Esophagus (tissue), 2 donors: ENCODE data around the gene DAD1. TPM values are rescaled to one million over a fixed set of nuclear protein-coding genes. Genes with fewer than 3 reads are reported as not detected.
A peak's percentile ranks its signal among the peaks of the same experiment; 100 is the strongest.
"Not testable (repeated sequence)": the region's sequence is repeated elsewhere in the genome, so short reads cannot be mapped to it uniquely, and the experiment has no call there.

ENCODE experiments used
- H3K27ac ChIP-seq, 2 donors: one replicate each; pipeline ENCODE4 v1.5.1; 2013; ENCODE audit warnings: low read depth in 2 of 2, mild to moderate bottlenecking in 2 of 2, inconsistent platforms in 1 of 2, low read length in 1 of 2, moderate library complexity in 1 of 2
- H3K27me3 ChIP-seq, 2 donors: one replicate each; pipeline ENCODE4 v1.6.1; 2013; ENCODE audit warnings: low read length in 2 of 2, control low read depth in 1 of 2, mild to moderate bottlenecking in 1 of 2; ENCODE audit not compliant: insufficient read depth in 2 of 2, control insufficient read depth in 1 of 2
- H3K36me3 ChIP-seq, 2 donors: one replicate each; pipeline ENCODE4 v1.6.1; 2013; ENCODE audit warnings: low read length in 1 of 2; ENCODE audit not compliant: control insufficient read depth in 2 of 2, insufficient read depth in 2 of 2
- H3K4me1 ChIP-seq, 2 donors: one replicate each; pipeline ENCODE4 v1.6.1; 2013; ENCODE audit warnings: low read length in 1 of 2; ENCODE audit not compliant: control insufficient read depth in 2 of 2, insufficient read depth in 2 of 2
- H3K4me3 ChIP-seq, 2 donors: one replicate each; pipeline ENCODE4 v1.5.1; 2013; ENCODE audit warnings: low read length in 2 of 2, mild to moderate bottlenecking in 2 of 2, low read depth in 1 of 2, moderate library complexity in 1 of 2
- H3K9me3 ChIP-seq, 2 donors: one replicate each; pipeline ENCODE4 v1.6.1; 2013; ENCODE audit warnings: mild to moderate bottlenecking in 2 of 2, low read depth in 1 of 2, low read length in 1 of 2, moderate library complexity in 1 of 2; ENCODE audit not compliant: control insufficient read depth in 2 of 2, insufficient read depth in 1 of 2
- WGBS, 2 donors: extraction: QIAGEN DNeasy Blood & Tissue Kit; methylation state at CpG; one replicate each; pipeline ENCODE4 v1.1.7; 2013; 5-methylcytosine and 5-hydroxymethylcytosine counted together
- polyA plus RNA-seq, 2 donors: library from polyadenylated mRNA; stranded (reverse); fragments of 200-250 nt; gene quantifications; one replicate each; pipeline ENCODE4 v1.2.3, GENCODE V29; 2013
- donor health status: healthy with polysubstance abuse.
- donor health status: Bipolar disorder and iron deficiency.

Gene DAD1
- polyA plus RNA-seq, 2 donors, result 77.9 to 243 TPM

DNA sequence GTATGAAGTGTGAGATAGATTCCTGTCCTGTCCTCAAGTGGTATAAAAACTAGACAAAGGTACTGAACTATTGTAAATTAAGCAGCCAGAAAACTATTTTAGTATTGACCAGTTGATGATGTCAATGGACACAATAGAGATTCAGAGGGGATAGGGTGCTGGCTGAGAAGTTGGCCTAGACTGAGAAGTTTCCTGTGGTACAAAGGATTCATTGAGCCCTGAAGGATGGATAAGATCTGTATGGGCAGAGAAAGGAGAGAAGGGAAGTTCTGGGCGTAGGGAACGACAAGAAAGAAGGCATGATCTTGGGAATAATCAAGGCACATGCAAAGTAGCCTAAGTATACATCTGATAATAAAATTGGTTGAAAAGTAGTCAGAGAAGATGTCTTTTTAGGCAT, 44.6 kb downstream of the DAD1 start:
- H3K4me1 ChIP-seq, result peaks cover 0 to 2% of the 10 kb centered on the region in 2 donors
- H3K36me3 ChIP-seq, result no peaks in the 10 kb centered on the region
- 83 to 91% methylated on average over 2 of the region's 2 CpGs for WGBS, 2 donors
- H3K27ac ChIP-seq, result no peak overlapping the region
- H3K4me3 ChIP-seq, result no peak overlapping the region
- H3K9me3 ChIP-seq, result no peaks in the 10 kb centered on the region
- no peaks in the 10 kb centered on the region for H3K27me3 ChIP-seq

- not testable (repeated sequence) for H3K4me3 ChIP-seq, H3K9me3 ChIP-seq, H3K36me3 ChIP-seq, H3K4me1 ChIP-seq, H3K27ac ChIP-seq, H3K27me3 ChIP-seq
- WGBS, 2 donors, result 90 to 91% methylated on average over 13 of the region's 13 CpGs
These were observed 45.3 kb downstream of the DAD1 start for GRCh38 chr14:22543570-22544357.

GRCh38 chr14:22542360-22542759, 46.7 kb downstream of the DAD1 start:
- Histone ChIP-seq H3K4me1 (peaks cover 0 to 3% of the 10 kb centered on the region in 2 donors), H3K36me3 (no peaks in the 10 kb centered on the region), H3K9me3 (no peaks in the 10 kb centered on the region), H3K4me3 (no peak overlapping the region), H3K27me3 (no peaks in the 10 kb centered on the region), H3K27ac (no peak overlapping the region)
- WGBS, 2 donors, result 54 to 71% methylated on average over 2 of the region's 2 CpGs

GRCh38 chr14:22541721-22542120, 47.3 kb downstream of the DAD1 start:
- H3K4me1 ChIP-seq, result peaks cover 0 to 3% of the 10 kb centered on the region in 2 donors
- H3K27ac ChIP-seq, result no peak overlapping the region
- no peaks in the 10 kb centered on the region for H3K27me3 ChIP-seq
- H3K4me3 ChIP-seq, result no peak overlapping the region
- no peaks in the 10 kb centered on the region for H3K9me3 ChIP-seq
- WGBS, 2 donors, result 42 to 59% methylated on average over 5 of the region's 5 CpGs
- H3K36me3 ChIP-seq, result no peaks in the 10 kb centered on the region

DNA sequence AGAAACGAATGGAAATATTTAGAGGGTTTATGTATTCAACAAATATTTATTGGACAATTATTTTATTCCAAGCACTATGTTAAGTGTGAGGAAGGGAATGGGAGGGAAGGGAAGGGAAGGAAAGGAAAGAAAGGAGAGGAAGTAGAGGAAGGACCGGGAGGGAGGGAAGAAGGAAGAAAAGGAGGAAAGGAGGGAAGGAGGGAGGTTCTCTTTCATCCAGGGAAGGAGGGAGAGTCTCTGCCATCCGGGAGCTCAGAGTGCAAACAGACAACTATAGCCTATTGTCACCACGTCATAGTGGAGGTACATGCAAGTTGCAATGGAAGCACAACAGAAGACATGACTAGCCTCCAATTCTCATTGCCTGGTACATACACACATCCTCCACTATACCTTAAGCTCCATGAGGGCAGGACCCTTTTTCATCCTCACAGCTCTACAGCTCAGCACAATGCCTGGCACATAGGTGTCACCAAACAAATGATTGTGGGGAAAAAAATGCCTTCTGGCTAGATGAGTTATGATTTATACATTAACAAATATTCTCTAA, 48.1 kb downstream of the DAD1 start:
- H3K36me3 ChIP-seq, result no peaks in the 10 kb centered on the region
- no peaks in the 10 kb centered on the region for H3K27me3 ChIP-seq
- no peak overlapping the region for H3K27ac ChIP-seq
- H3K4me1 ChIP-seq, result peaks cover 0 to 3% of the 10 kb centered on the region in 2 donors
- no peaks in the 10 kb centered on the region for H3K9me3 ChIP-seq
- no peak overlapping the region for H3K4me3 ChIP-seq
- 74 to 79% methylated on average over 4 of the region's 4 CpGs for WGBS, 2 donors

DNA sequence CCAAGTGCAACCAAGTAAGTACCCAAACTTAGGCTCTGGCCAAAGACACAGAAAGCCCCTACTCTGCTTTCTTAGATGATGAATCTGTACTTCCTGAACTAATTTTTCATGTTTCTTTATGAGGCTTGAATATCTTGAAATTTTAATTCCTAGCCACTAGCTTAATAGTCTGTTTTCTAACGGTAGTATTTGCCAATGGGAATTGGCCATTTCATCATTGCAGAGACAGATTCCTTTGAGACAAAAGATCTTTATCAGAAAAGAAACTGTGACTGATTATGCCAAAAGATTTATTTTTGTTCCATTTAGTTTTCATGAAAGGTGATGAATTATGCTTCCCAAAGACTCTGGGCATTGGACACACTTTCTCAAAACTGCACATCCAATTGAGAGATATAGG, 48.7 kb downstream of the DAD1 start:
- no peaks in the 10 kb centered on the region for H3K27me3 ChIP-seq
- H3K27ac ChIP-seq, result no peak overlapping the region
- no peaks in the 10 kb centered on the region for H3K36me3 ChIP-seq
- peaks cover 0 to 3% of the 10 kb centered on the region in 2 donors for H3K4me1 ChIP-seq
- H3K9me3 ChIP-seq, result no peaks in the 10 kb centered on the region
- no peak overlapping the region for H3K4me3 ChIP-seq
- 21 to 26% methylated on average over 1 of the region's 1 CpG for WGBS, 2 donors

- WGBS, 2 donors, result 76 to 88% methylated on average over 3 of the region's 3 CpGs
- no peaks in the 10 kb centered on the region for H3K36me3 ChIP-seq
- peaks cover 0 to 3% of the 10 kb centered on the region in 2 donors for H3K4me1 ChIP-seq
- no peaks in the 10 kb centered on the region for H3K27me3 ChIP-seq
- no peak overlapping the region for H3K4me3 ChIP-seq
- no peak overlapping the region for H3K27ac ChIP-seq
- no peaks in the 10 kb centered on the region for H3K9me3 ChIP-seq
These were observed 49.2 kb downstream of the DAD1 start for GRCh38 chr14:22539831-22540230.

DNA sequence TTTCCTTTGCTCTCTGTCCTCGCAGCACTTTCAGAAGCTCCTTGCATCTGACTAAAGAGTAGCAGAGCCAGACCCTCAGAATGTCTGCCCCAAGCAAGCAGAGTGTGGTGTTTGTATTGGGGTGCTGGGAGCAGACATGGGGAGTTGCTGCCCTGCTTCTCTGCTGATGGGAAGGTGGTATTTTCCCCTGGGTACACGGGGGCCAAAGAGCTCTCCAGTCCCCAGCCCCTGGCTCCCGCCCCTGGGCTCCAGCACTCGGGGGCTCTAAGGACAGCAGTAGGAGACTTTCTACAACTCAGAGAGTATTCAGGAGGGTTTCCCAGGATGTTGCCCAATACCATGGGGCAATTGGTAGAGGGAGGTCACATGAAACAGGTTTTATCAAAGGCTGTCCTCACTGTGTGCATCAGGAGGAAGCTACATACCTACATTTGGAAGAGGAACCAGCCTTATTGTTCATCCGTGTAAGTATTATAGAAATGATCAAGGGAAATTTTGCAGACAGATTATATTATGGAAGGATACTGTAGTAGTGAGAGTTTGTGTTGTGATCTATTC, 50.3 kb downstream of the DAD1 start:
- H3K36me3 ChIP-seq, result no peaks in the 10 kb centered on the region
- 74 to 85% methylated on average over 5 of the region's 5 CpGs for WGBS, 2 donors
- H3K4me3 ChIP-seq, result no peak overlapping the region
- no peak overlapping the region for H3K27ac ChIP-seq
- H3K27me3 ChIP-seq, result no peaks in the 10 kb centered on the region
- H3K4me1 ChIP-seq, result peaks cover 0 to 3% of the 10 kb centered on the region in 2 donors
- H3K9me3 ChIP-seq, result no peaks in the 10 kb centered on the region

DNA sequence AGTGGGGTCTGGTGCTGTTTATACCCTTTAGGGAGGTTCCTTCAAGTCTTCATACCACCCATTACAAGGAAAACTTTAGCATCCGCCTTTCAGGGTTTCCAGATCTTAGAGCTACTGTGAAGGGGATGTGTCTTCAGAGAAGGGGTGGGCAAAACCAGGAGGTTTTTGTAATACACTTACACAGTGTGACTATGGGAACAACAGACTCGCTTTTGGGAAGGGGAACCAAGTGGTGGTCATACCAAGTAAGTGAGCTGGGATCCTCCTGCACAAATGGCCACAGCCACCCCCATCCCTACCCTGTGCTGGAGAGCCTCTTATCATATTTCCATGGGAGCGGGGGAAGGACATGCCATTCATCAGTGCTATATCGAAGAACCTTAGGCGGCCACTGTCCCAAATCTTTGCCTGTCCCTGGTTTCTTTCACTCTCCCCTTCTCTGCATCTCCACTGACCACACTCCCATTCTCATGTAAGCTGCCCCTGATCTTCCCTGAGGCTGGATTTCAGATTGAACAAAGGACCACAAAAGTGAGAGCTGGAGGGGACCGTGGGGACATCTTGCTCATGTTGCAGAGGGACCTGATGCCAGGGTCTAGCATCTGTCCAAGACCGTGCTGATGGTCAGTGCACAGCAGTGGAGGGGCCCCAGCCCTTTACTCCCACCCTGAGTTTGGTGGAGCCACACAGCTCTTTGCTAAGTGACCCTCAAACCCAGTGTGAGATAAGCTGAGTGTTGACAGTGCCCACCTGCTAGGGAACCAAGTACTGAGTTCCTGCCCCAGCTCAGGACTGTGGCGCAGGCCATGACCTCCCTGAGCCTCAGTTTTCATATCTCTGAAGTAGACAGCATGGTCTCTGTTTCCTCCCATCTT, 51.4 kb downstream of the DAD1 start:
- 86 to 92% methylated on average over 8 of the region's 8 CpGs for WGBS, 2 donors
- H3K4me3 ChIP-seq, result no peak overlapping the region
- peaks cover 0 to 3% of the 10 kb centered on the region in 2 donors for H3K4me1 ChIP-seq
- H3K36me3 ChIP-seq, result no peaks in the 10 kb centered on the region
- H3K27me3 ChIP-seq, result no peaks in the 10 kb centered on the region
- no peaks in the 10 kb centered on the region for H3K9me3 ChIP-seq
- H3K27ac ChIP-seq, result peak overlapping the region in 1 of 2 donors; percentile 40
